GM10248 (cell line): ENCODE measurements around the gene GTPBP1.

ENCODE experiments used
- CTCF ChIA-PET: fragments of 300-600 bp; sonication (Branson Sonifier 250); formaldehyde crosslinking; extraction: SDS; loops from one replicate; lab custom pipeline; 2021; ENCODE audit warnings: antibody characterized with exemption; lab: Yijun Ruan, JAX
- POLR2A ChIA-PET: fragments of 350-650 bp; sonication (Branson Sonifier 250); formaldehyde crosslinking; extraction: SDS; loops from one replicate; lab custom pipeline; 2020; ENCODE audit warnings: antibody characterized with exemption; lab: Yijun Ruan, JAX
- DNase-seq: peaks from one replicate; pipeline ENCODE4 v3.0.0; 2012; ENCODE audit errors: extremely low spot score
- TF ChIP-seq, protein P1 (sequence below): IDR thresholded peaks from 2 replicates; pipeline ENCODE4 v1.5.1; 2012; ENCODE audit warnings: mild to moderate bottlenecking, low read depth; ENCODE audit errors: extremely low read depth, missing control alignments, control extremely low read depth

The GTPBP1 gene

DNA sequence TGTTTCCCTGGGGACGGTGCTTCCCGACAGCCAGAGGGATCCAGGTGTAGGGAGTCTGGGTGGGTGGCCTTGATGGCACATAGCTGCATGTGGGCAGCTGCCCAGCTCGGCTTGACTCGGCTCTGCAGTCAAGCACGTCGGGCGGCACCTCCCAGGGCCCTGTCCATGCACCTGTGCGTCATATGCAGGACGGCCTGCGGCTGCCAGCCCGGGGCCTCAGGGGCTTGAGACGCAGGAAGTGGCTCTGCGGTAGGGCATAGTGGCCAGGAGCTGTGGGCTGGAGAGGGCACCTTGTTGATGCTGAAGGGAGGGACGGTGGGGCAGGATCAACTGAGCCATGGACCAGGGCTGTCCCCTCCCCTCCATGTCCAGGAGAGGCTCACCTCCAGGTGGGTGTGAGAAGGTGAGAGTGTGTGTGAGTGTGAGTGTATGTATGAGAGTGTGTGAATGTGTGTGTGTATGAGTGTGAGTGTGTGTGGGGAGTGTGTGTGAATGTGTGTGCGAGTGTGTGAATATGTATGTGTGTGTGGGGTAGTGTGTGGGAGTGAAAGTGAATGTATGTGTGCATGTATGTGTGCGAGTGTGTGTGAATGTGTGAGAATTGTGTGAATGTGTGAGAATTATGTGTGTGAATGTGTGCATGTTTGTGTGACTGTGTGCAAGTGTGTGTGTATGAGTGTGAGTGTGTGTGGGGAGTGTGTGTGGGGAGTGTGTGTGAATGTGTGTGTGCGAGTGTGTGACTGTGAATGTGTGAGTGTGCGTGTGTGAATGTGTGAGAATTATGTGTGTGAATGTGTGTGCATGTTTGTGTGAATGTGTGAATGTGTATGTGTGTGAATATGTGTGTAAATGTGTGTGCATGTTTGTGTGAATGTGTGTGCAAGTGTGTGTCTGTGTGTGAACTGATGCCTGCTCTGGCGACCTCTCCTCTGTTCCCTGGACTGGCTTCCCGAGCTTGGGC, 55.7 kb downstream of the GTPBP1 start:
- POLR2A ChIA-PET, result no interaction called here

GRCh38 chr22:38762551-38762983, 56.8 kb downstream of the GTPBP1 start:
- TF ChIP-seq, protein P1, sequence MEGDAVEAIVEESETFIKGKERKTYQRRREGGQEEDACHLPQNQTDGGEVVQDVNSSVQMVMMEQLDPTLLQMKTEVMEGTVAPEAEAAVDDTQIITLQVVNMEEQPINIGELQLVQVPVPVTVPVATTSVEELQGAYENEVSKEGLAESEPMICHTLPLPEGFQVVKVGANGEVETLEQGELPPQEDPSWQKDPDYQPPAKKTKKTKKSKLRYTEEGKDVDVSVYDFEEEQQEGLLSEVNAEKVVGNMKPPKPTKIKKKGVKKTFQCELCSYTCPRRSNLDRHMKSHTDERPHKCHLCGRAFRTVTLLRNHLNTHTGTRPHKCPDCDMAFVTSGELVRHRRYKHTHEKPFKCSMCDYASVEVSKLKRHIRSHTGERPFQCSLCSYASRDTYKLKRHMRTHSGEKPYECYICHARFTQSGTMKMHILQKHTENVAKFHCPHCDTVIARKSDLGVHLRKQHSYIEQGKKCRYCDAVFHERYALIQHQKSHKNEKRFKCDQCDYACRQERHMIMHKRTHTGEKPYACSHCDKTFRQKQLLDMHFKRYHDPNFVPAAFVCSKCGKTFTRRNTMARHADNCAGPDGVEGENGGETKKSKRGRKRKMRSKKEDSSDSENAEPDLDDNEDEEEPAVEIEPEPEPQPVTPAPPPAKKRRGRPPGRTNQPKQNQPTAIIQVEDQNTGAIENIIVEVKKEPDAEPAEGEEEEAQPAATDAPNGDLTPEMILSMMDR, result no peak
- ChIA-PET CTCF (interaction anchor here (1.2 to 1.4 kb wide), 2 partner anchors 37 to 107 kb away, joined by 3 to 4 read pairs; no protein-coding TSS in a partner anchor), POLR2A (no interaction called here)
- DNase-seq, result no peak

More for the DNA sequence above, 55.7 kb downstream of the GTPBP1 start:
- DNase-seq, result no peak
- CTCF ChIA-PET, result interaction anchor here (1.2 to 1.4 kb wide), 2 partner anchors 36 to 109 kb away, joined by 3 to 4 read pairs; no protein-coding TSS in a partner anchor
- TF ChIP-seq, protein P1, result no peak

DNA sequence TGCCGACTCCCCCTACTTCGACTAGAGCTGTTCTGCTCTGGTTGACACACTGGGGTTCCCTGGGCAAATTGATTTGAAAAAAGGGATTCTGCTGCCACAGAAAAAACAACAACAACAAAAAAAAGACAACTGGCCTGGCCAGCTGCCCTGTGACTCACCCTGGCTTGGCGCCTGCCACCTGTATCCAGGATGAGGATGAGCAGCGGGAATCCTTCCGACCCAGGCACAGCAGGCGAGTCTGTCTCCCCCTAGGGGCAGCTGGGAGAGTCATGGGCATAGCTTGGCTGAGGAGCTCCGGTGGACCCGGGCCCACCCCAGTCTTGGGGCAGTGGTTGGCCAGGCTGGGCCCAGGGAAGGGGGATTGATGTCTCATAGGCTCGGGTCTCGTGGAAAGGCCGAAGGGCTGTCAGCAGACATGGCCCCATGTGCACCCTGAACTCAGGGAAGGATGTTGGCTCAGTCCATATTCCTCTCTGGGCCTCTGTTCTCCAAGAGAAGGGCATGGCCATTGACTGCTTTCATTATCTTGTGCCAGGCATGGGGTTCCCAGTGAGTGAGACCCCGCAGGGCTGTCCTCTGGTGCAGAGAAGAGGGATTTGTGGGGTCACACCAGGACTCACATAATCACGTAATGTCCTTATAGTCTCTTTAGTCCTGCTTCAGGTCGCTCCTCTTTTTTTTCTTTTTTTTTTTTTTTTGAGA, 60.5 kb downstream of the GTPBP1 start:
- DNase-seq, result peak; percentile 54
- ChIA-PET CTCF (interaction anchor here (0.8 to 2.1 kb wide), 13 partner anchors 9 to 713 kb away, joined by 3 to 16 read pairs (median 4); partner anchors contain the start of gene SUN2), POLR2A (no interaction called here)
- TF ChIP-seq, protein P1, result peak; percentile 83

- no peak for DNase-seq
- POLR2A ChIA-PET, result no interaction called here
- CTCF ChIA-PET, result interaction anchor here (1.0 to 3.7 kb wide), 8 partner anchors 8 to 49 kb away, joined by 3 to 39 read pairs (median 6); no protein-coding TSS in a partner anchor
- TF ChIP-seq, protein P1, result no peak
Observed at GRCh38 chr22:38767313-38767712, 61.6 kb downstream of the GTPBP1 start.

DNA sequence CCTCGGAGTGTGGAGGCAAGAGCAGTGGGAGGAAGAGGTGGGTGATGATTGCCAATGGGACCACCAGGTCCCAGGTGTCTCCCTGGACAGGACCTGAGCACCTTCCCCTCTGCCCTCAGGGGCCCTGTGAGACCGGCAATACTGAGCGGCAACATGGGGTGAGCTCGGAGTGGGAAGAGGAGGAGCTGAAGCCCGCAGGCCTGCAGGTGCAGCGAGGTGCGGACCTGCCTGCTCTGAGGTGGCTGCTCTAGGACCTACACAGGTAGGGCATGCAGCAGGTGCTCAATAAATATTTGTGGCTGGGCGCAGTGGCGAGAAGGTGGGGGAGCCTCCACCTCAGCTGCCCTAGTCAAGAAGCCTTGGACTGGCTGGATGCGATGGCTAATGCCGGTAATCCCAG, 62.3 kb downstream of the GTPBP1 start:
- no peak for DNase-seq
- CTCF ChIA-PET, result interaction anchor here (0.9 to 3.7 kb wide), 15 partner anchors 9 to 905 kb away, joined by 3 to 39 read pairs (median 6); no protein-coding TSS in a partner anchor
- POLR2A ChIA-PET, result no interaction called here
- TF ChIP-seq, protein P1, result no peak

DNA sequence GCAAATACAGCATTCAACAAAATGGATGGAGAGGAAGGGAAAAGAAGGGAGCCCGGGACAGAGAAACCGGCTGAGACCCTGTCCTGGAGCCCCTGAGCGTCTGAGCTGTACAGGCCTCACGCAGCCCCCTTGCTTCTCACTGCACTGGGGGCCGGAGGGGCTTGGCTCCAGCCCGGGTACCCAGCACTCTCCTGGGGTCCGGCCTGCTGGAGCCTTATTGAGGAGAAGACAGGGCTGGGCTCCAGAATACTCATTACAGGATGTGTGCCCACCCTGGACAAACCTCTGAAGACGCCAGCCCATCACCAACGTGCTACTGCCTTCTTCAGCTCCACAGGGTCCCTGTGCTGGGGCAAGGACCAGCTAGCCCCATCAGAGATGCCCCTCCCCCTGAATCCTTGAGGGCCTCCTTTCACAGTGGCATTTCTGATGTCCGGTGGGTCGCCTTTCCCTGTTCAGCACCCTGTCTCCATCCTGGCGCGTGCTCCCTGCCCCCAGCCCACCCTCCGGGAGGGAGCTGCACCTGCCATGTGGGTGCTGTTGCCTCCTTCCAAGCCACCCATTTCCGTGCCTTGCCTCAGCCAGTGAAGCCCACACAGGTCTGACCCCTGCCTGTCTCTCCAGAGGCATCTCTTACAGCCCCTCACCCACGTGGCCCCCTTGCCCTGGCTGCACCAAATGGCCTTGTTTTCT, 64.7 kb downstream of the GTPBP1 start:
- ChIA-PET CTCF (interaction anchor here (0.6 to 3.7 kb wide), 11 partner anchors 8 to 232 kb away, joined by 3 to 39 read pairs (median 8); no protein-coding TSS in a partner anchor), POLR2A (no interaction called here)
- TF ChIP-seq, protein P1, result no peak
- no peak for DNase-seq
